Measurements from ENCODE around the gene TMBIM1.

DNA sequence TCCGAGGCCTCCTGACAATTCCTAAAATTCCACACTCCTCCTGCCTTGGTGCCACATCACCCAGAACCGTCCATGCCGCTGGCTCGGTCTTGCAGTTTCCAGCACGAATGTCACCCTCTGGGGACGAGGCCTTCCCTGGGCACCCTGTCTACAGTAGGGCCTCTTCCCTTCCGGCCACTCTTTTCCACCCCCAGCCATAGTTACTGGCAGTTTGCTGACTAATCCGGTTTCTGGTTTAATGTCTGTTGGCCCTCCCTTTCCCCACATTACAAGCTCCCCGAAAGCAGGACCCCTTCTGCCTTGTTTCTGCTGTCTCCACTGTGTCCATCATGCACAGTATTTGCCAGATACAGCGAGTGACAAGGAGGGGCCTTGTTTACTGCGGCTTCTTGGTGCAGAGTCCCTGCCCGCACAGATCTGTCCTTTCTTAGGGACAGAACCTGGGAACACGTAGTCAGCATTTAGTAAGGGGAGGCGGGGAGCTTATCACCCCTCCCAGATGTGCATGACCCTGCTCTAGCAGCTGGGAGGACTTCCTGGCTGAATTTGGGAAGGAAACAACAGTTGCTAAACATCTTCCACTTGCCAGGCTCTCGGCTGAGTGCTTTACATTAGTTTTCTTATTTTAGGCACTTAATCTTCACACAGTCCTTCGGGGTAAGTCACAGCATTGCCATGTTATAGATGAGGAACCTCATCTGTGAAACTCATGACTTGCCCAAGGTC, 40.8 kb upstream of the TMBIM1 start:
- TF ChIP-seq, protein P1, sequence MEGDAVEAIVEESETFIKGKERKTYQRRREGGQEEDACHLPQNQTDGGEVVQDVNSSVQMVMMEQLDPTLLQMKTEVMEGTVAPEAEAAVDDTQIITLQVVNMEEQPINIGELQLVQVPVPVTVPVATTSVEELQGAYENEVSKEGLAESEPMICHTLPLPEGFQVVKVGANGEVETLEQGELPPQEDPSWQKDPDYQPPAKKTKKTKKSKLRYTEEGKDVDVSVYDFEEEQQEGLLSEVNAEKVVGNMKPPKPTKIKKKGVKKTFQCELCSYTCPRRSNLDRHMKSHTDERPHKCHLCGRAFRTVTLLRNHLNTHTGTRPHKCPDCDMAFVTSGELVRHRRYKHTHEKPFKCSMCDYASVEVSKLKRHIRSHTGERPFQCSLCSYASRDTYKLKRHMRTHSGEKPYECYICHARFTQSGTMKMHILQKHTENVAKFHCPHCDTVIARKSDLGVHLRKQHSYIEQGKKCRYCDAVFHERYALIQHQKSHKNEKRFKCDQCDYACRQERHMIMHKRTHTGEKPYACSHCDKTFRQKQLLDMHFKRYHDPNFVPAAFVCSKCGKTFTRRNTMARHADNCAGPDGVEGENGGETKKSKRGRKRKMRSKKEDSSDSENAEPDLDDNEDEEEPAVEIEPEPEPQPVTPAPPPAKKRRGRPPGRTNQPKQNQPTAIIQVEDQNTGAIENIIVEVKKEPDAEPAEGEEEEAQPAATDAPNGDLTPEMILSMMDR (IDR thresholded peaks at IDR 0.05; ENCODE audit: extremely low read depth in 1 of 2, insufficient read depth in 1 of 2, low read depth in 1 of 2, low read length in 2 of 2): no peak
- TF ChIP-seq, protein P2, sequence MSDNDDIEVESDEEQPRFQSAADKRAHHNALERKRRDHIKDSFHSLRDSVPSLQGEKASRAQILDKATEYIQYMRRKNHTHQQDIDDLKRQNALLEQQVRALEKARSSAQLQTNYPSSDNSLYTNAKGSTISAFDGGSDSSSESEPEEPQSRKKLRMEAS (IDR thresholded peaks at IDR 0.05; ENCODE audit: insufficient read depth, insufficient read length): no peak
- no peak for TF ChIP-seq EZH2 (IDR thresholded peaks at IDR 0.05; ENCODE audit: borderline replicate concordance, low read depth, low read length, severe bottlenecking)
